ENCODE data around the gene ELAVL4. TPM values are rescaled to one million over a fixed set of nuclear protein-coding genes. Genes with fewer than 3 reads are reported as not detected.

The ELAVL4 gene
- total and polyA plus RNA-seq, 9 of the 15 experiments (the other 6 are each of a cell fraction or from before 2014, with no cell fraction given) = not detected

- TF ChIP-seq VEZF1 (CRISPR knock-in tag; IDR thresholded peaks at IDR 0.05) (no peak), CREBBP (IDR thresholded peaks at IDR 0.05; ENCODE audit: low read depth, low read length) (no peak), SREBF2 (CRISPR knock-in tag; IDR thresholded peaks at IDR 0.05) (no peak), ZNF277 (CRISPR knock-in tag; IDR thresholded peaks at IDR 0.05; ENCODE audit: borderline replicate concordance) (no peak), CHD1 (IDR thresholded peaks at IDR 0.05; ENCODE audit: low read length) (no peak), E2F8 (IDR thresholded peaks at IDR 0.05; ENCODE audit: low read depth, partially characterized antibody) (no peak), CREB3 (tag; conservative IDR thresholded peaks at IDR 0.05; ENCODE audit: low read depth) (no peak), MLX (CRISPR knock-in tag; conservative IDR thresholded peaks at IDR 0.05) (no peak), CGGBP1 (CRISPR knock-in tag; IDR thresholded peaks at IDR 0.05) (no peak), BMI1 (IDR thresholded peaks at IDR 0.05; ENCODE audit: low read length) (no peak), MED1 (CRISPR knock-in tag; IDR thresholded peaks at IDR 0.05; ENCODE audit: borderline replicate concordance) (no peak), THRAP3 (IDR thresholded peaks at IDR 0.05; ENCODE audit: borderline replicate concordance) (no peak)
Observed at GRCh38 chr1:50237056-50237455, 128.3 kb downstream of the ELAVL4 start (continued).
